GM12878 (cell line): ENCODE results near the gene MST1. TPM values are rescaled to one million over a fixed set of nuclear protein-coding genes. Genes with fewer than 3 reads are reported as not detected.

Experiments
- BRCA1 ChIP-seq: IDR thresholded peaks from 2 replicates; pipeline ENCODE4 v1.6.1; 2011; ENCODE audit warnings: low read depth, low read length, improper control_type of control experiment
- CBX3 ChIP-seq: fragments of 200-600 bp; sonication (generic); IDR thresholded peaks from 2 replicates; pipeline ENCODE4 v1.6.1; 2016; ENCODE audit warnings: low read depth, borderline replicate concordance
- HCFC1 ChIP-seq: fragments of 150-350 bp; IDR thresholded peaks from 2 replicates; pipeline ENCODE4 v1.6.1; 2014; ENCODE audit warnings: low read length
- IRF3 ChIP-seq: fragments of 450-650 bp; IDR thresholded peaks from 2 replicates; pipeline ENCODE4 v1.6.1; 2014; ENCODE audit warnings: mild to moderate bottlenecking
- SUPT20H ChIP-seq: IDR thresholded peaks from 2 replicates; pipeline ENCODE4 v1.6.1; 2011; ENCODE audit warnings: low read depth, mild to moderate bottlenecking, low read length, moderate library complexity, borderline replicate concordance; ENCODE audit not compliant: control insufficient read depth
- TCF12 ChIP-seq: IDR thresholded peaks from 2 replicates; pipeline ENCODE4 v1.6.1; 2011; ENCODE audit warnings: low read depth, mild to moderate bottlenecking, low read length
- polyA plus RNA-seq, 11 experiments: library from polyadenylated mRNA; depleted of rRNA in 4 of 11; unstranded in 6 of 11; stranded (reverse) in 5 of 11; fragments of >200 nt; fragmentation: Nextera tagmentation in 4 of 11; fragmentation: Illumina TruSeq in 1 of 11; extraction: Ambion mirVana in 4 of 11; extraction: Trizol in 1 of 11; gene quantifications; 1 replicate in 1 of 11; 2 replicates in 10 of 11; pipeline versions ENCODE4 v1.2.1 to v1.2.3, GENCODE V29; 2011 to 2016; ENCODE audit warnings: inconsistent platforms in 2 of 11, missing spikeins in 2 of 11, low read depth in 1 of 11
- total RNA-seq, 4 experiments: library from RNA; depleted of rRNA in 3 of 4; stranded (reverse); fragments of >200 nt in 3 of 4; fragmentation: Illumina TruSeq in 1 of 4; extraction: Trizol in 1 of 4; gene quantifications; 2 replicates each; pipeline versions ENCODE4 v1.2.1 to v1.2.3, GENCODE V29; 2013 to 2021
- TF ChIP-seq, protein P1 (sequence below): fragments of 450-650 bp; IDR thresholded peaks from 2 replicates; pipeline ENCODE4 v1.6.1; 2017; ENCODE audit warnings: mild to moderate bottlenecking, moderate library complexity
- TF ChIP-seq, protein P2 (sequence below): fragments of 450-650 bp; IDR thresholded peaks from 2 replicates; pipeline ENCODE4 v1.6.1; 2017; ENCODE audit warnings: low read depth, mild to moderate bottlenecking, moderate library complexity
- TF ChIP-seq, protein P3 (sequence below): fragments of 450-650 bp; IDR thresholded peaks from 2 replicates; pipeline ENCODE4 v1.6.1; 2017; ENCODE audit warnings: mild to moderate bottlenecking, low read depth, inconsistent platforms; ENCODE audit not compliant: poor library complexity, severe bottlenecking
- TF ChIP-seq, protein P4 (sequence below): IDR thresholded peaks from 2 replicates; pipeline ENCODE4 v1.6.1; 2011; ENCODE audit warnings: borderline replicate concordance, low read depth, mild to moderate bottlenecking, moderate library complexity, low read length; ENCODE audit not compliant: insufficient read depth, poor library complexity, severe bottlenecking
- TF ChIP-seq, protein P5 (sequence below): fragments of 450-650 bp; conservative IDR thresholded peaks from 2 replicates; pipeline ENCODE4 v1.6.1; 2017; ENCODE audit warnings: mild to moderate bottlenecking, moderate library complexity

Gene MST1
- total and polyA plus RNA-seq, 10 of the 15 experiments (the other 5 are each of a cell fraction or from before 2014, with no cell fraction given): 1.2 to 25.5 (median 4.1) TPM

GRCh38 chr3:49722896-49723295 is 33.6 kb upstream of the MST1 start (continued):
- TF ChIP-seq, protein P1, sequence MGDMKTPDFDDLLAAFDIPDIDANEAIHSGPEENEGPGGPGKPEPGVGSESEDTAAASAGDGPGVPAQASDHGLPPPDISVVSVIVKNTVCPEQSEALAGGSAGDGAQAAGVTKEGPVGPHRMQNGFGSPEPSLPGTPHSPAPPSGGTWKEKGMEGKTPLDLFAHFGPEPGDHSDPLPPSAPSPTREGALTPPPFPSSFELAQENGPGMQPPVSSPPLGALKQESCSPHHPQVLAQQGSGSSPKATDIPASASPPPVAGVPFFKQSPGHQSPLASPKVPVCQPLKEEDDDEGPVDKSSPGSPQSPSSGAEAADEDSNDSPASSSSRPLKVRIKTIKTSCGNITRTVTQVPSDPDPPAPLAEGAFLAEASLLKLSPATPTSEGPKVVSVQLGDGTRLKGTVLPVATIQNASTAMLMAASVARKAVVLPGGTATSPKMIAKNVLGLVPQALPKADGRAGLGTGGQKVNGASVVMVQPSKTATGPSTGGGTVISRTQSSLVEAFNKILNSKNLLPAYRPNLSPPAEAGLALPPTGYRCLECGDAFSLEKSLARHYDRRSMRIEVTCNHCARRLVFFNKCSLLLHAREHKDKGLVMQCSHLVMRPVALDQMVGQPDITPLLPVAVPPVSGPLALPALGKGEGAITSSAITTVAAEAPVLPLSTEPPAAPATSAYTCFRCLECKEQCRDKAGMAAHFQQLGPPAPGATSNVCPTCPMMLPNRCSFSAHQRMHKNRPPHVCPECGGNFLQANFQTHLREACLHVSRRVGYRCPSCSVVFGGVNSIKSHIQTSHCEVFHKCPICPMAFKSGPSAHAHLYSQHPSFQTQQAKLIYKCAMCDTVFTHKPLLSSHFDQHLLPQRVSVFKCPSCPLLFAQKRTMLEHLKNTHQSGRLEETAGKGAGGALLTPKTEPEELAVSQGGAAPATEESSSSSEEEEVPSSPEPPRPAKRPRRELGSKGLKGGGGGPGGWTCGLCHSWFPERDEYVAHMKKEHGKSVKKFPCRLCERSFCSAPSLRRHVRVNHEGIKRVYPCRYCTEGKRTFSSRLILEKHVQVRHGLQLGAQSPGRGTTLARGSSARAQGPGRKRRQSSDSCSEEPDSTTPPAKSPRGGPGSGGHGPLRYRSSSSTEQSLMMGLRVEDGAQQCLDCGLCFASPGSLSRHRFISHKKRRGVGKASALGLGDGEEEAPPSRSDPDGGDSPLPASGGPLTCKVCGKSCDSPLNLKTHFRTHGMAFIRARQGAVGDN: no peak
- TF ChIP-seq, protein P2, sequence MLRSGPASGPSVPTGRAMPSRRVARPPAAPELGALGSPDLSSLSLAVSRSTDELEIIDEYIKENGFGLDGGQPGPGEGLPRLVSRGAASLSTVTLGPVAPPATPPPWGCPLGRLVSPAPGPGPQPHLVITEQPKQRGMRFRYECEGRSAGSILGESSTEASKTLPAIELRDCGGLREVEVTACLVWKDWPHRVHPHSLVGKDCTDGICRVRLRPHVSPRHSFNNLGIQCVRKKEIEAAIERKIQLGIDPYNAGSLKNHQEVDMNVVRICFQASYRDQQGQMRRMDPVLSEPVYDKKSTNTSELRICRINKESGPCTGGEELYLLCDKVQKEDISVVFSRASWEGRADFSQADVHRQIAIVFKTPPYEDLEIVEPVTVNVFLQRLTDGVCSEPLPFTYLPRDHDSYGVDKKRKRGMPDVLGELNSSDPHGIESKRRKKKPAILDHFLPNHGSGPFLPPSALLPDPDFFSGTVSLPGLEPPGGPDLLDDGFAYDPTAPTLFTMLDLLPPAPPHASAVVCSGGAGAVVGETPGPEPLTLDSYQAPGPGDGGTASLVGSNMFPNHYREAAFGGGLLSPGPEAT: no peak
- TF ChIP-seq CBX3: no peak
- TF ChIP-seq BRCA1: no peak
- no peak for TF ChIP-seq TCF12
- TF ChIP-seq IRF3: no peak
- TF ChIP-seq, protein P3, sequence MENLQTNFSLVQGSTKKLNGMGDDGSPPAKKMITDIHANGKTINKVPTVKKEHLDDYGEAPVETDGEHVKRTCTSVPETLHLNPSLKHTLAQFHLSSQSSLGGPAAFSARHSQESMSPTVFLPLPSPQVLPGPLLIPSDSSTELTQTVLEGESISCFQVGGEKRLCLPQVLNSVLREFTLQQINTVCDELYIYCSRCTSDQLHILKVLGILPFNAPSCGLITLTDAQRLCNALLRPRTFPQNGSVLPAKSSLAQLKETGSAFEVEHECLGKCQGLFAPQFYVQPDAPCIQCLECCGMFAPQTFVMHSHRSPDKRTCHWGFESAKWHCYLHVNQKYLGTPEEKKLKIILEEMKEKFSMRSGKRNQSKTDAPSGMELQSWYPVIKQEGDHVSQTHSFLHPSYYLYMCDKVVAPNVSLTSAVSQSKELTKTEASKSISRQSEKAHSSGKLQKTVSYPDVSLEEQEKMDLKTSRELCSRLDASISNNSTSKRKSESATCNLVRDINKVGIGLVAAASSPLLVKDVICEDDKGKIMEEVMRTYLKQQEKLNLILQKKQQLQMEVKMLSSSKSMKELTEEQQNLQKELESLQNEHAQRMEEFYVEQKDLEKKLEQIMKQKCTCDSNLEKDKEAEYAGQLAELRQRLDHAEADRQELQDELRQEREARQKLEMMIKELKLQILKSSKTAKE: no peak
- TF ChIP-seq, protein P4, sequence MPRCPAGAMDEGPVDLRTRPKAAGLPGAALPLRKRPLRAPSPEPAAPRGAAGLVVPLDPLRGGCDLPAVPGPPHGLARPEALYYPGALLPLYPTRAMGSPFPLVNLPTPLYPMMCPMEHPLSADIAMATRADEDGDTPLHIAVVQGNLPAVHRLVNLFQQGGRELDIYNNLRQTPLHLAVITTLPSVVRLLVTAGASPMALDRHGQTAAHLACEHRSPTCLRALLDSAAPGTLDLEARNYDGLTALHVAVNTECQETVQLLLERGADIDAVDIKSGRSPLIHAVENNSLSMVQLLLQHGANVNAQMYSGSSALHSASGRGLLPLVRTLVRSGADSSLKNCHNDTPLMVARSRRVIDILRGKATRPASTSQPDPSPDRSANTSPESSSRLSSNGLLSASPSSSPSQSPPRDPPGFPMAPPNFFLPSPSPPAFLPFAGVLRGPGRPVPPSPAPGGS: no peak
- no peak for TF ChIP-seq HCFC1
- TF ChIP-seq SUPT20H: no peak
- TF ChIP-seq, protein P5, sequence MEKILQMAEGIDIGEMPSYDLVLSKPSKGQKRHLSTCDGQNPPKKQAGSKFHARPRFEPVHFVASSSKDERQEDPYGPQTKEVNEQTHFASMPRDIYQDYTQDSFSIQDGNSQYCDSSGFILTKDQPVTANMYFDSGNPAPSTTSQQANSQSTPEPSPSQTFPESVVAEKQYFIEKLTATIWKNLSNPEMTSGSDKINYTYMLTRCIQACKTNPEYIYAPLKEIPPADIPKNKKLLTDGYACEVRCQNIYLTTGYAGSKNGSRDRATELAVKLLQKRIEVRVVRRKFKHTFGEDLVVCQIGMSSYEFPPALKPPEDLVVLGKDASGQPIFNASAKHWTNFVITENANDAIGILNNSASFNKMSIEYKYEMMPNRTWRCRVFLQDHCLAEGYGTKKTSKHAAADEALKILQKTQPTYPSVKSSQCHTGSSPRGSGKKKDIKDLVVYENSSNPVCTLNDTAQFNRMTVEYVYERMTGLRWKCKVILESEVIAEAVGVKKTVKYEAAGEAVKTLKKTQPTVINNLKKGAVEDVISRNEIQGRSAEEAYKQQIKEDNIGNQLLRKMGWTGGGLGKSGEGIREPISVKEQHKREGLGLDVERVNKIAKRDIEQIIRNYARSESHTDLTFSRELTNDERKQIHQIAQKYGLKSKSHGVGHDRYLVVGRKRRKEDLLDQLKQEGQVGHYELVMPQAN: no peak
